Parathyroid adenoma (tissue), 2 donors: Measurements from ENCODE around the gene CPEB1.

Source experiments
- H2AFZ ChIP-seq: fragments of 300-600 bp; sonication (generic); one replicate; pipeline ENCODE4 v1.7.0; 2017; ENCODE audit warnings: antibody characterized with exemption, mild to moderate bottlenecking
- H3K27ac ChIP-seq: fragments of 300-600 bp; sonication (generic); one replicate; pipeline ENCODE4 v1.7.0; 2017
- H3K27me3 ChIP-seq: fragments of 300-600 bp; sonication (generic); one replicate; pipeline ENCODE4 v1.7.0; 2017; ENCODE audit warnings: low read length; ENCODE audit not compliant: control insufficient read depth, insufficient read depth
- H3K36me3 ChIP-seq: fragments of 300-600 bp; sonication (generic); one replicate; pipeline ENCODE4 v1.7.0; 2017; ENCODE audit warnings: low read length; ENCODE audit not compliant: control insufficient read depth, insufficient read depth
- H3K4me1 ChIP-seq: fragments of 300-600 bp; sonication (generic); one replicate; pipeline ENCODE4 v1.7.0; 2017; ENCODE audit warnings: control low read depth
- H3K4me2 ChIP-seq: fragments of 300-600 bp; sonication (generic); one replicate; pipeline ENCODE4 v1.7.0; 2017; ENCODE audit warnings: low read length
- H3K4me3 ChIP-seq: fragments of 300-600 bp; sonication (generic); one replicate; pipeline ENCODE4 v1.7.0; 2017; ENCODE audit warnings: low read depth, low read length
- H3K79me2 ChIP-seq: fragments of 300-600 bp; sonication (generic); one replicate; pipeline ENCODE4 v1.7.0; 2017; ENCODE audit warnings: control low read depth
- H3K9ac ChIP-seq: fragments of 300-600 bp; sonication (generic); one replicate; pipeline ENCODE4 v1.7.0; 2017; ENCODE audit warnings: mild to moderate bottlenecking
- H3K9me3 ChIP-seq: fragments of 300-600 bp; sonication (generic); one replicate; pipeline ENCODE4 v1.7.0; 2017; ENCODE audit warnings: low read length; ENCODE audit not compliant: control insufficient read depth
- CTCF ChIP-seq: fragments of 300-600 bp; sonication (generic); IDR thresholded peaks from one replicate; pipeline ENCODE4 v1.7.0; 2017; ENCODE audit warnings: antibody characterized with exemption, mild to moderate bottlenecking
- donor health status: primary hyperparathyroidism.

The CPEB1 gene

GRCh38 chr15:82670699-82671098 is 23.5 kb upstream of the CPEB1 start:
- Histone ChIP-seq H3K4me2 (no peak overlapping the region), H3K9me3 (no peaks in the 10 kb centered on the region), H3K36me3 (no peaks in the 10 kb centered on the region), H3K27ac (no peak overlapping the region), H3K79me2 (no peaks in the 10 kb centered on the region), H3K4me1 (peaks cover 20% of the 10 kb centered on the region), H3K9ac (no peak overlapping the region), H2AFZ (no peak overlapping the region), H3K27me3 (no peaks in the 10 kb centered on the region), H3K4me3 (no peak overlapping the region)
- no peak for TF ChIP-seq CTCF

- Histone ChIP-seq H3K4me2 (no peak overlapping the region), H3K9me3 (no peaks in the 10 kb centered on the region), H3K27ac (peak overlapping the region; percentile 98), H2AFZ (no peak overlapping the region), H3K4me3 (no peak overlapping the region), H3K9ac (no peak overlapping the region), H3K36me3 (no peaks in the 10 kb centered on the region), H3K4me1 (peaks cover 44% of the 10 kb centered on the region), H3K79me2 (no peaks in the 10 kb centered on the region), H3K27me3 (no peaks in the 10 kb centered on the region)
- TF ChIP-seq CTCF: no peak
Observed at GRCh38 chr15:82666606-82667005, 19.4 kb upstream of the CPEB1 start.

- Histone ChIP-seq H3K4me1 (peaks cover 56% of the 10 kb centered on the region), H3K27ac (peak overlapping the region; percentile 98), H3K9me3 (no peaks in the 10 kb centered on the region), H3K4me3 (no peak overlapping the region), H3K4me2 (no peak overlapping the region), H3K79me2 (no peaks in the 10 kb centered on the region), H3K36me3 (no peaks in the 10 kb centered on the region), H3K9ac (no peak overlapping the region), H2AFZ (no peak overlapping the region), H3K27me3 (no peaks in the 10 kb centered on the region)
- no peak for TF ChIP-seq CTCF
Observed at GRCh38 chr15:82664021-82664420, 16.9 kb upstream of the CPEB1 start.

GRCh38 chr15:82663186-82663600 is 16.0 kb upstream of the CPEB1 start:
- Histone ChIP-seq H3K4me3 (no peak overlapping the region), H3K4me2 (no peak overlapping the region), H3K4me1 (peaks cover 53% of the 10 kb centered on the region), H2AFZ (no peak overlapping the region), H3K36me3 (no peaks in the 10 kb centered on the region), H3K27me3 (no peaks in the 10 kb centered on the region), H3K27ac (peak overlapping the region; percentile 98), H3K9me3 (no peaks in the 10 kb centered on the region), H3K9ac (no peak overlapping the region), H3K79me2 (no peaks in the 10 kb centered on the region)
- TF ChIP-seq CTCF: no peak

GRCh38 chr15:82662641-82663040 is 15.5 kb upstream of the CPEB1 start:
- H3K27me3 ChIP-seq: no peaks in the 10 kb centered on the region
- no peaks in the 10 kb centered on the region for H3K36me3 ChIP-seq
- no peaks in the 10 kb centered on the region for H3K9me3 ChIP-seq
- no peaks in the 10 kb centered on the region for H3K79me2 ChIP-seq
- no peak overlapping the region for H3K9ac ChIP-seq
- H3K4me3 ChIP-seq: no peak overlapping the region
- TF ChIP-seq CTCF: no peak
- peaks cover 49% of the 10 kb centered on the region for H3K4me1 ChIP-seq
- peak overlapping the region; percentile 98 for H3K27ac ChIP-seq
- H2AFZ ChIP-seq: no peak overlapping the region
- no peak overlapping the region for H3K4me2 ChIP-seq
